ENCODE data around the gene RAB6A. TPM values are rescaled to one million over a fixed set of nuclear protein-coding genes. Genes with fewer than 3 reads are reported as not detected.
A peak's percentile ranks its signal among the peaks of the same experiment; 100 is the strongest.
"Not testable (repeated sequence)": the region's sequence is repeated elsewhere in the genome, so short reads cannot be mapped to it uniquely, and the experiment has no call there.

The RAB6A gene
- total RNA-seq, 2 donors from 2014 or later: 118 to 140 TPM

- intact Hi-C loops (cut with DNase I): no loop called here
- DNase-seq (ENCODE audit: low spot score): peak; percentile 99
Observed at GRCh38 chr11:73779084-73779902, 18.4 kb upstream of the RAB6A start.

GRCh38 chr11:73770811-73771210, 9.9 kb upstream of the RAB6A start:
- intact Hi-C loops (cut with DNase I); DNase-seq (ENCODE audit: low spot score): not testable (repeated sequence)

GRCh38 chr11:73766763-73767162, 5.9 kb upstream of the RAB6A start:
- no peak for DNase-seq (ENCODE audit: low spot score)
- intact Hi-C loops (cut with DNase I): no loop called here

- intact Hi-C loops (cut with DNase I): no loop called here
Observed at GRCh38 chr11:73762732-73763131, 1.9 kb upstream of the RAB6A start.

GRCh38 chr11:73761403-73761945, 600 bp upstream of the RAB6A start:
- intact Hi-C loops (cut with DNase I): no loop called here
- DNase-seq (ENCODE audit: low spot score): no peak

More at GRCh38 chr11:73762732-73763131, 1.9 kb upstream of the RAB6A start:
- DNase-seq (ENCODE audit: low spot score): no peak

- intact Hi-C loops (cut with DNase I): no loop called here
- DNase-seq (ENCODE audit: low spot score): peak; percentile 88
Observed at GRCh38 chr11:73760135-73760678, 667 bp downstream of the RAB6A start.

- DNase-seq (ENCODE audit: low spot score): no peak
- intact Hi-C loops (cut with DNase I): no loop called here
Observed at GRCh38 chr11:73759610-73760134, 1.2 kb downstream of the RAB6A start.

- intact Hi-C loops (cut with DNase I): no loop called here
- no peak for DNase-seq (ENCODE audit: low spot score)
Observed at GRCh38 chr11:73758451-73758850, 2.4 kb downstream of the RAB6A start.

- intact Hi-C loops (cut with DNase I): no loop called here
Observed at GRCh38 chr11:73757598-73757997, 3.3 kb downstream of the RAB6A start.

GRCh38 chr11:73755670-73756069, 5.2 kb downstream of the RAB6A start:
- intact Hi-C loops (cut with DNase I): no loop called here
- DNase-seq (ENCODE audit: low spot score): no peak

More at GRCh38 chr11:73757598-73757997, 3.3 kb downstream of the RAB6A start:
- no peak for DNase-seq (ENCODE audit: low spot score)

GRCh38 chr11:73753938-73754337, 6.9 kb downstream of the RAB6A start:
- no peak for DNase-seq (ENCODE audit: low spot score)
- intact Hi-C loops (cut with DNase I): no loop called here

- no peak for DNase-seq (ENCODE audit: low spot score)
Observed at GRCh38 chr11:73752903-73753302, 8.0 kb downstream of the RAB6A start.

GRCh38 chr11:73752216-73752867, 8.5 kb downstream of the RAB6A start:
- no peak for DNase-seq (ENCODE audit: low spot score)
- intact Hi-C loops (cut with DNase I): no loop called here

More at GRCh38 chr11:73752903-73753302, 8.0 kb downstream of the RAB6A start:
- intact Hi-C loops (cut with DNase I): no loop called here

- DNase-seq (ENCODE audit: low spot score); intact Hi-C loops (cut with DNase I): not testable (repeated sequence)
Observed at GRCh38 chr11:73750862-73751261, 10.0 kb downstream of the RAB6A start.

GRCh38 chr11:73750228-73750627, 10.6 kb downstream of the RAB6A start:
- intact Hi-C loops (cut with DNase I): no loop called here
- DNase-seq (ENCODE audit: low spot score): no peak

- intact Hi-C loops (cut with DNase I): no loop called here
- no peak for DNase-seq (ENCODE audit: low spot score)
Observed at GRCh38 chr11:73749118-73749517, 11.8 kb downstream of the RAB6A start.

GRCh38 chr11:73748300-73748699, 12.6 kb downstream of the RAB6A start:
- DNase-seq (ENCODE audit: low spot score): no peak
- intact Hi-C loops (cut with DNase I): no loop called here

- intact Hi-C loops (cut with DNase I): no loop called here
- DNase-seq (ENCODE audit: low spot score): no peak
Observed at GRCh38 chr11:73747762-73748161, 13.1 kb downstream of the RAB6A start.

- no peak for DNase-seq (ENCODE audit: low spot score)
Observed at GRCh38 chr11:73746701-73747100, 14.2 kb downstream of the RAB6A start.

GRCh38 chr11:73743045-73743444, 17.8 kb downstream of the RAB6A start:
- no peak for DNase-seq (ENCODE audit: low spot score)

More at GRCh38 chr11:73746701-73747100, 14.2 kb downstream of the RAB6A start:
- intact Hi-C loops (cut with DNase I): no loop called here

More at GRCh38 chr11:73743045-73743444, 17.8 kb downstream of the RAB6A start:
- intact Hi-C loops (cut with DNase I): no loop called here
